ENCODE measurements around the gene USP17L11.
"Not testable (repeated sequence)": the region's sequence is repeated elsewhere in the genome, so short reads cannot be mapped to it uniquely, and the experiment has no call there.

The USP17L11 gene
- total RNA-seq: 0 reads per million in 17 experiments

- not testable (repeated sequence) for DNase-seq
Observed at GRCh38 chr4:9215105-9215504, at the start of gene USP17L11. TSS of gene USP17L11 (plus strand) at chr4:9215405. CDS start at chr4:9215405, 0 bp downstream.

DNA sequence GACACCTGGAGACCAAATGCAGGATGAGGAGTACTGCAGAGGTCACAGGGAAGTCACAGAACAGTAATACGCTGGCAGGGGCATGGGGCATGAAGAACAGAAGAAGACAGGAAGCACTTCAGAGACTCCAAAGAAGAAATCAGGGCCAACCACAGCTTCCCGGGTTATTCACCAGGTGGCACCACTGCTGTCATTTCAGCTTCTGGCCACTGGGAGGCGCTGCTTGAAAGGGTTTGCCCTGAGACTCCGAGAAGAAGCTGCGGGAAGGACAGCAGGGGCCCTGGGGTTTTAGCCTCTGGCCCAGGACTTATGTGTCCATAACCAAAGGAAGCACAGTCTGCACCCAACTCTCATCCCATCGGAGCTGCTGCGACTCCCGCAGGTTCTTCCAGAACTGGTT is 49.2 kb upstream of the USP17L11 start:
- peak in 1 of 4 experiments; percentile 32 for DNase-seq

DNA sequence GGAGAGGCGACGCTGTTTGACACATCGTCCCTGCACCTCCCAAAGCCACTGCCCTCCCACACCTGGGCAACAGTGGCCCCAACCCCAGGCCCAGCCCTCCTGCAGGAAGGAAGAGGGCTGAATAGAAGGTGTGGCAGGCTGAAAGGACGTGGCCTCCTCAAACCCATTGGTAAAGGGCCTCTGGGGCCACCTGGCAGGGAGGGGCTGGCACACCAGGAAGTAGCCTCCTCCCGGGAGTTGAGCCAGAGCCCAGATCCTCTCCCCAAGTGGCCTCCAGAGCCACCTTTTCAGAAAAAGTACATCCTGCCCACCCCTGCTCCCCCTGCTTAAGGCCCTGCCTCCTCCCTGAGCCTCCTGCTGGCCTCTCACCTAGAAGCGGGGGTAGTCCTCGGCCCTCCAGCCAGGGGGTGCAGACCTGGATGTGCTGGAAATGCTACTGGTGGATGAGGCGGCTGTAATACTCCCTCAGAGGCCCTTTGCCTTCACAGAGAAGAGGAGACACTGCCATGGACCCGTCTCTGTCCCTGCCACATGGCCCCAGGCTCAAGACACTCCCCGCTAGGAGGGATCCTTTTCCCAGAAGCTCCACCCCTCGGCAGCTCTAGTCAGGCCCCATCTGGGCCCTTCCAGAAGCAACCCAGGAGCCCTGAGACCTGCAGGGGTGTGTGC is 45.3 kb upstream of the USP17L11 start, which contains the start of gene FAM90A26:
Gene FAM90A26, plus strand, starts transcription at position 619 of the 669 bp plus-strand sequence. CDS start 2,764 bp downstream, outside the sequence.
- DNase-seq: not testable (repeated sequence)

DNA sequence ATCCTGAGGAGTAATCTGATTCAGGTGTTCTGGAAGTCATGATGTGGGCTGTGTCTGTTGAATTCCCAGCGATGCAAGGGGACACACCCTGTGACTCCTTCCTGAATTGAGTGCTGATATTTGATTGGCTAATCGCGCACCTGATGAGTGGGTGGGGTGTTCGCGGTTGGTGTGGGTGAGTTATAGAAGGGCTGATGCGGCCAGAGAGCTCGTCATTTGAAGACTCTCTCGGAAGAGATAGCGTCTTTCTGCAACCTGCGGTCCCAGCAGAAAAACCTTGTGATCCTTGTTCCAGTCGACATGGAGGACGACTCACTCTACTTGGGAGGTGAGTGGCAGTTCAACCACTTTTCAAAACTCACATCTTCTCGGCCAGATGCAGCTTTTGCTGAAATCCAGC is 4.8 kb upstream of the USP17L11 start, which contains the start of gene USP17L10:
Gene USP17L10, plus strand, starts transcription at position 301 of the 400 bp plus-strand sequence. Its CDS starts 0 bp downstream, at position 301.
- not testable (repeated sequence) for DNase-seq

GRCh38 chr4:9214701-9215100 is 504 bp upstream of the USP17L11 start:
- not testable (repeated sequence) for DNase-seq

DNA sequence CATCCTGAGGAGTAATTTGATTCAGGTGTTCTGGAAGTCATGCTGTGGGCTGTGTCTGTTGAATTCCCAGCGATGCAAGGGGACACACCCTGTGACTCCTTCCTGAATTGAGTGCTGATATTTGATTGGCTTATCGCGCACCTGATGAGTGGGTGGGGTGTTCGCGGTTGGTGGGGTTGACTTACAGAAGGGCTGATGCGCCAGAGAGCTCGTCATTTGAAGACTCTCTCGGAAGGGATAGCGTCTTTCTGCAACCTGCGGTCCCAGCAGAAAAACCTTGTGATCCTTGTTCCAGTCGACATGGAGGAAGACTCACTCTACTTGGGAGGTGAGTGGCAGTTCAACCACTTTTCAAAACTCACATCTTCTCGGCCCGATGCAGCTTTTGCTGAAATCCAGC is 4.6 kb downstream of the USP17L11 start, which contains the start of gene USP17L12:
Gene USP17L12, plus strand, starts transcription at position 301 of the 400 bp plus-strand sequence. Its CDS starts 0 bp downstream, at position 301.
- not testable (repeated sequence) for DNase-seq

DNA sequence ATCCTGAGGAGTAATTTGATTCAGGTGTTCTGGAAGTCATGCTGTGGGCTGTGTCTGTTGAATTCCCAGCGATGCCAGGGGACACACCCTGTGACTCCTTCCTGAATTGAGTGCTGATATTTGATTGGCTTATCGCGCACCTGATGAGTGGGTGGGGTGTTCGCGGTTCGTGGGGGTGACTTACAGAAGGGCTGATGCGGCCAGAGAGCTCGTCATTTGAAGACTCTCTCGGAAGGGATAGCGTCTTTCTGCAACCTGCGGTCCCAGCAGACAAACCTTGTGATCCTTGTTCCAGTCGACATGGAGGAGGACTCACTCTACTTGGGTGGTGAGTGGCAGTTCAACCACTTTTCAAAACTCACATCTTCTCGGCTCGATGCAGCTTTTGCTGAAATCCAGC is 9.4 kb downstream of the USP17L11 start, which contains the start of gene USP17L13:
Gene USP17L13, plus strand, starts transcription at position 301 of the 400 bp plus-strand sequence. Its CDS starts 0 bp downstream, at position 301.
- DNase-seq: not testable (repeated sequence)

DNA sequence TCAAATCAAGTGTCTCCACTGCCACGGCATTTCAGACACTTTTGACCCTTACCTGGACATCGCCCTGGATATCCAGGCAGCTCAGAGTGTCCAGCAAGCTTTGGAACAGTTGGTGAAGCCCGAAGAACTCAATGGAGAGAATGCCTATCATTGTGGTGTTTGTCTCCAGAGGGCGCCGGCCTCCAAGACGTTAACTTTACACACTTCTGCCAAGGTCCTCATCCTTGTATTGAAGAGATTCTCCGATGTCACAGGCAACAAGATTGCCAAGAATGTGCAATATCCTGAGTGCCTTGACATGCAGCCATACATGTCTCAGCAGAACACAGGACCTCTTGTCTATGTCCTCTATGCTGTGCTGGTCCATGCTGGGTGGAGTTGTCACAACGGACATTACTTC is 15.0 kb downstream of the USP17L11 start:
- not testable (repeated sequence) for DNase-seq

DNA sequence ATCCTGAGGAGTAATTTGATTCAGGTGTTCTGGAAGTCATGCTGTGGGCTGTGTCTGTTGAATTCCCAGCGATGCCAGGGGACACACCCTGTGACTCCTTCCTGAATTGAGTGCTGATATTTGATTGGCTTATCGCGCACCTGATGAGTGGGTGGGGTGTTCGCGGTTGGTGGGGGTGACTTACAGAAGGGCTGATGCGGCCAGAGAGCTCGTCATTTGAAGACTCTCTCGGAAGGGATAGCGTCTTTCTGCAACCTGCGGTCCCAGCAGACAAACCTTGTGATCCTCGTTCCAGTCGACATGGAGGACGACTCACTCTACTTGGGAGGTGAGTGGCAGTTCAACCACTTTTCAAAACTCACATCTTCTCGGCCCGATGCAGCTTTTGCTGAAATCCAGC is 18.9 kb downstream of the USP17L11 start, which contains the start of gene USP17L15:
Gene USP17L15, plus strand, starts transcription at position 301 of the 400 bp plus-strand sequence. Its CDS starts 0 bp downstream, at position 301.
- DNase-seq: not testable (repeated sequence)

GRCh38 chr4:9238461-9238860 is 23.3 kb downstream of the USP17L11 start:
- DNase-seq: peak in 1 of 4 experiments; percentile 0

DNA sequence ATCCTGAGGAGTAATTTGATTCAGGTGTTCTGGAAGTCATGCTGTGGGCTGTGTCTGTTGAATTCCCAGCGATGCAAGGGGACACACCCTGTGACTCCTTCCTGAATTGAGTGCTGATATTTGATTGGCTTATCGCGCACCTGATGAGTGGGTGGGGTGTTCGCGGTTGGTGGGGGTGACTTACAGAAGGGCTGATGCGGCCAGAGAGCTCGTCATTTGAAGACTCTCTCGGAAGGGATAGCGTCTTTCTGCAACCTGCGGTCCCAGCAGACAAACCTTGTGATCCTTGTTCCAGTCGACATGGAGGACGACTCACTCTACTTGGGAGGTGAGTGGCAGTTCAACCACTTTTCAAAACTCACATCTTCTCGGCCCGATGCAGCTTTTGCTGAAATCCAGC is 28.4 kb downstream of the USP17L11 start, which contains the start of gene USP17L17:
Gene USP17L17, plus strand, starts transcription at position 301 of the 400 bp plus-strand sequence. Its CDS starts 0 bp downstream, at position 301.
- not testable (repeated sequence) for DNase-seq

- peak in 1 of 4 experiments; percentile 0 for DNase-seq
Observed at GRCh38 chr4:9247953-9248680, 32.9 kb downstream of the USP17L11 start, which contains the start of gene USP17L18. TSS of gene USP17L18 (plus strand) at chr4:9248630. CDS start at chr4:9248630, 0 bp downstream.

- not testable (repeated sequence) for DNase-seq
Observed at GRCh38 chr4:9253078-9253477, 37.9 kb downstream of the USP17L11 start, which contains the start of gene USP17L19. TSS of gene USP17L19 (plus strand) at chr4:9253378. CDS start at chr4:9253378, 0 bp downstream.

DNA sequence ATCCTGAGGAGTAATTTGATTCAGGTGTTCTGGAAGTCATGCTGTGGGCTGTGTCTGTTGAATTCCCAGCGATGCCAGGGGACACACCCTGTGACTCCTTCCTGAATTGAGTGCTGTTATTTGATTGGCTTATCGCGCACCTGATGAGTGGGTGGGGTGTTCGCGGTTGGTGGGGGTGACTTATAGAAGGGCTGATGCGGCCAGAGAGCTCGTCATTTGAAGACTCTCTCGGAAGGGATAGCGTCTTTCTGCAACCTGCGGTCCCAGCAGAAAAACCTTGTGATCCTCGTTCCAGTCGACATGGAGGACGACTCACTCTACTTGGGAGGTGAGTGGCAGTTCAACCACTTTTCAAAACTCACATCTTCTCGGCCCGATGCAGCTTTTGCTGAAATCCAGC is 42.6 kb downstream of the USP17L11 start, which contains the start of gene USP17L20:
Gene USP17L20, plus strand, starts transcription at position 301 of the 400 bp plus-strand sequence. Its CDS starts 0 bp downstream, at position 301.
- DNase-seq: not testable (repeated sequence)

DNA sequence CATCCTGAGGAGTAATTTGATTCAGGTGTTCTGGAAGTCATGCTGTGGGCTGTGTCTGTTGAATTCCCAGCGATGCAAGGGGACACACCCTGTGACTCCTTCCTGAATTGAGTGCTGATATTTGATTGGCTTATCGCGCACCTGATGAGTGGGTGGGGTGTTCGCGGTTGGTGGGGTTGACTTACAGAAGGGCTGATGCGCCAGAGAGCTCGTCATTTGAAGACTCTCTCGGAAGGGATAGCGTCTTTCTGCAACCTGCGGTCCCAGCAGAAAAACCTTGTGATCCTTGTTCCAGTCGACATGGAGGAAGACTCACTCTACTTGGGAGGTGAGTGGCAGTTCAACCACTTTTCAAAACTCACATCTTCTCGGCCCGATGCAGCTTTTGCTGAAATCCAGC is 47.4 kb downstream of the USP17L11 start, which contains the start of gene USP17L21:
Gene USP17L21, plus strand, starts transcription at position 301 of the 400 bp plus-strand sequence. Its CDS starts 0 bp downstream, at position 301.
- DNase-seq: not testable (repeated sequence)

Data from suppressor macrophage (primary cell).